ENCODE data around the gene KRTAP9-6. TPM values are rescaled to one million over a fixed set of nuclear protein-coding genes. Genes with fewer than 3 reads are reported as not detected.

KRTAP9-6 gene
- total and polyA plus RNA-seq, 4 donors, result 0.17 TPM; not detected in 3

DNA sequence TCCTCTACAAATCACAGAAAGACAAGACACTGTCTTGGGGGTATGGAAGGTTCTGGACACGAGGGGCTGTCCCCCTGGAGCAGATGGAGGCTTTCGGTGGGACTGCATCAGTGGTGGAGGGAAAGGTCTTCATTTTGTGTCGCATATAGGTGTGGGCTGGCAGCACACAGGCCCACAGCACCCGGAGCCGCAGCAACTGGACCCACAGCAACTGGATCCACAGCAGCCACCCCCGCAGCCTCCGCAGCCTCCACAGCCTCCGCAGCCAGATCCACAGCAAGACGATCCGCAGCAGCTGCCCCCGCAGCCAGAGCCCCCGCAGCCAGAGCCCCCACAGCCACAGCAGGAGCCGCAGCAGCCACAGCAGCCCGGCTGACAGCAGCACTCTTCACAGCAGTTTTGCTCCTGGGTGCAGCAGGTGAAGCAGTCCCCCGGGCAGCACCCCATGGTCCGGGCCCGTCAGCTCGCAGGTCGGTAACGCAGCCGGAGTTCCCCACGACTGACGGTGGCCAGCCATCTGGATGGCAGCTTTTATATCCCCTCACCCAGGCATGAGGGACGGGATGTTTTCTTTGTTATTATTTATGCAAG, 50.1 kb downstream of the KRTAP9-6 start, which contains the start of gene KRTAP17-1:
KRTAP17-1 (minus strand) TSS at position 507 of the 591 bp plus-strand sequence; CDS start at position 447, 60 bp downstream.
- no peaks in the 10 kb centered on the region for H3K36me3 ChIP-seq (ENCODE audit: control insufficient read depth, insufficient read depth, low read length)
- no peak within 1 kb of the TSS for H3K27ac ChIP-seq (ENCODE audit: low read depth, low read length)
- WGBS (ENCODE audit: insufficient coverage), result 83% methylated on average over 20 of the region's 24 CpGs
- peaks cover 6% of the 10 kb centered on the region for H3K4me1 ChIP-seq (ENCODE audit: control insufficient read depth, insufficient read depth, low read length)
- DNase-seq (ENCODE audit: low read depth in 4 of 6, low spot score in 6 of 6), result no peak
- peaks cover 4% of the 10 kb centered on the region for H3K9me3 ChIP-seq (ENCODE audit: control insufficient read depth, insufficient read depth, low read length)
- no peak within 1 kb of the TSS for H3K4me3 ChIP-seq (ENCODE audit: low read depth, low read length)
- no peaks in the 10 kb centered on the region for H3K27me3 ChIP-seq (ENCODE audit: control insufficient read depth, insufficient read depth, low read length)

Small RNA genes lying within 50 kb of the gene (small RNA-seq; reads per million reads assigned to genes)
- gene KRTAP9-10P (ENCODE audit: low replicate concordance), result not detected

Other genes with a start within 250 kb of the KRTAP9-6 start
Only the 30 nearest of the 40 such genes appear.
- gene KRTAP2-4, start 199.5 kb upstream of the KRTAP9-6 start, total RNA-seq, result not detected
- gene KRTAP2-4, start 199.5 kb upstream of the KRTAP9-6 start, polyA plus RNA-seq (ENCODE audit: insufficient read length in 2 of 2), result not detected
- not detected for gene KRTAP4-7, start 181.2 kb upstream of the KRTAP9-6 start, total RNA-seq
- not detected for gene KRTAP4-7, start 181.2 kb upstream of the KRTAP9-6 start, polyA plus RNA-seq (ENCODE audit: insufficient read length in 2 of 2)
- not detected for gene KRTAP4-8, start 167.2 kb upstream of the KRTAP9-6 start, total RNA-seq
- not detected for gene KRTAP4-8, start 167.2 kb upstream of the KRTAP9-6 start, polyA plus RNA-seq (ENCODE audit: insufficient read length in 2 of 2)
- gene KRTAP4-16, start 163.2 kb upstream of the KRTAP9-6 start, total RNA-seq, result not detected
- not detected for gene KRTAP4-16, start 163.2 kb upstream of the KRTAP9-6 start, polyA plus RNA-seq (ENCODE audit: insufficient read length in 2 of 2)
- not detected for gene KRTAP4-9, start 160.0 kb upstream of the KRTAP9-6 start, total RNA-seq
- not detected for gene KRTAP4-9, start 160.0 kb upstream of the KRTAP9-6 start, polyA plus RNA-seq (ENCODE audit: insufficient read length in 2 of 2)
- gene KRTAP4-11, start 147.0 kb upstream of the KRTAP9-6 start, total RNA-seq, result not detected
- gene KRTAP4-11, start 147.0 kb upstream of the KRTAP9-6 start, polyA plus RNA-seq (ENCODE audit: insufficient read length in 2 of 2), result not detected
- not detected for gene KRTAP4-12, start 141.2 kb upstream of the KRTAP9-6 start, total RNA-seq
- not detected for gene KRTAP4-12, start 141.2 kb upstream of the KRTAP9-6 start, polyA plus RNA-seq (ENCODE audit: insufficient read length in 2 of 2)
- not detected for gene KRTAP4-6, start 124.8 kb upstream of the KRTAP9-6 start, total RNA-seq
- gene KRTAP4-6, start 124.8 kb upstream of the KRTAP9-6 start, polyA plus RNA-seq (ENCODE audit: insufficient read length in 2 of 2), result not detected
- gene KRTAP4-5, start 115.6 kb upstream of the KRTAP9-6 start, total RNA-seq, result not detected
- gene KRTAP4-5, start 115.6 kb upstream of the KRTAP9-6 start, polyA plus RNA-seq (ENCODE audit: insufficient read length in 2 of 2), result not detected
- not detected for gene KRTAP4-4, start 104.6 kb upstream of the KRTAP9-6 start, total RNA-seq
- not detected for gene KRTAP4-4, start 104.6 kb upstream of the KRTAP9-6 start, polyA plus RNA-seq (ENCODE audit: insufficient read length in 2 of 2)
- not detected for gene KRTAP4-3, start 97.2 kb upstream of the KRTAP9-6 start, total RNA-seq
- not detected for gene KRTAP4-3, start 97.2 kb upstream of the KRTAP9-6 start, polyA plus RNA-seq (ENCODE audit: insufficient read length in 2 of 2)
- gene KRTAP4-2, start 87.2 kb upstream of the KRTAP9-6 start, total RNA-seq, result not detected
- not detected for gene KRTAP4-2, start 87.2 kb upstream of the KRTAP9-6 start, polyA plus RNA-seq (ENCODE audit: insufficient read length in 2 of 2)
- gene KRTAP4-1, start 80.5 kb upstream of the KRTAP9-6 start, total RNA-seq, result not detected
- gene KRTAP4-1, start 80.5 kb upstream of the KRTAP9-6 start, polyA plus RNA-seq (ENCODE audit: insufficient read length in 2 of 2), result not detected
- not detected for gene KRTAP9-1, start 75.5 kb upstream of the KRTAP9-6 start, total RNA-seq
- gene KRTAP9-1, start 75.5 kb upstream of the KRTAP9-6 start, polyA plus RNA-seq (ENCODE audit: insufficient read length in 2 of 2), result not detected
- gene KRTAP9-2, start 38.7 kb upstream of the KRTAP9-6 start, total RNA-seq, result not detected
- gene KRTAP9-2, start 38.7 kb upstream of the KRTAP9-6 start, polyA plus RNA-seq (ENCODE audit: insufficient read length in 2 of 2), result not detected
- not detected for gene KRTAP9-3, start 32.9 kb upstream of the KRTAP9-6 start, total RNA-seq
- not detected for gene KRTAP9-3, start 32.9 kb upstream of the KRTAP9-6 start, polyA plus RNA-seq (ENCODE audit: insufficient read length in 2 of 2)
- gene KRTAP9-8, start 27.4 kb upstream of the KRTAP9-6 start, total RNA-seq, result not detected
- not detected for gene KRTAP9-8, start 27.4 kb upstream of the KRTAP9-6 start, polyA plus RNA-seq (ENCODE audit: insufficient read length in 2 of 2)
- not detected for gene KRTAP9-4, start 15.7 kb upstream of the KRTAP9-6 start, total RNA-seq
- not detected for gene KRTAP9-4, start 15.7 kb upstream of the KRTAP9-6 start, polyA plus RNA-seq (ENCODE audit: insufficient read length in 2 of 2)
- not detected for gene KRTAP9-9, start 10.0 kb upstream of the KRTAP9-6 start, total RNA-seq
- gene KRTAP9-9, start 10.0 kb upstream of the KRTAP9-6 start, polyA plus RNA-seq (ENCODE audit: insufficient read length in 2 of 2), result not detected
- not detected for gene KRTAP9-7, start 10.3 kb downstream of the KRTAP9-6 start, total RNA-seq
- not detected for gene KRTAP9-7, start 10.3 kb downstream of the KRTAP9-6 start, polyA plus RNA-seq (ENCODE audit: insufficient read length in 2 of 2)
- not detected for gene KRTAP29-1, start 37.5 kb downstream of the KRTAP9-6 start, total RNA-seq
- gene KRTAP29-1, start 37.5 kb downstream of the KRTAP9-6 start, polyA plus RNA-seq (ENCODE audit: insufficient read length in 2 of 2), result not detected
- not detected for gene KRTAP16-1, start 43.9 kb downstream of the KRTAP9-6 start, total RNA-seq
- not detected for gene KRTAP16-1, start 43.9 kb downstream of the KRTAP9-6 start, polyA plus RNA-seq (ENCODE audit: insufficient read length in 2 of 2)
- gene KRTAP17-1, start 50.3 kb downstream of the KRTAP9-6 start, total RNA-seq, result not detected
- gene KRTAP17-1, start 50.3 kb downstream of the KRTAP9-6 start, polyA plus RNA-seq (ENCODE audit: insufficient read length in 2 of 2), result not detected
- gene KRT33A, start 85.5 kb downstream of the KRTAP9-6 start, total RNA-seq, result not detected
- not detected for gene KRT33A, start 85.5 kb downstream of the KRTAP9-6 start, polyA plus RNA-seq (ENCODE audit: insufficient read length in 2 of 2)
- under 1 TPM in 1 of 2 donors, not detected in 1; 0.20 TPM for gene KRT33B, start 104.4 kb downstream of the KRTAP9-6 start, total RNA-seq
- gene KRT33B, start 104.4 kb downstream of the KRTAP9-6 start, polyA plus RNA-seq (ENCODE audit: insufficient read length in 2 of 2), result under 1 TPM in 1 of 2 donors, not detected in 1; 0.44 TPM
- gene KRT34, start 116.9 kb downstream of the KRTAP9-6 start, total RNA-seq, result not detected
- not detected for gene KRT34, start 116.9 kb downstream of the KRTAP9-6 start, polyA plus RNA-seq (ENCODE audit: insufficient read length in 2 of 2)
- gene KRT31, start 132.2 kb downstream of the KRTAP9-6 start, total RNA-seq, result under 1 TPM in 1 of 2 donors, not detected in 1; 0.11 TPM
- under 1 TPM in 1 of 2 donors, not detected in 1; 0.15 TPM for gene KRT31, start 132.2 kb downstream of the KRTAP9-6 start, polyA plus RNA-seq (ENCODE audit: insufficient read length in 2 of 2)
- gene KRT37, start 159.2 kb downstream of the KRTAP9-6 start, total RNA-seq, result not detected
- not detected for gene KRT37, start 159.2 kb downstream of the KRTAP9-6 start, polyA plus RNA-seq (ENCODE audit: insufficient read length in 2 of 2)
- gene KRT38, start 175.6 kb downstream of the KRTAP9-6 start, total RNA-seq, result not detected
- not detected for gene KRT38, start 175.6 kb downstream of the KRTAP9-6 start, polyA plus RNA-seq (ENCODE audit: insufficient read length in 2 of 2)
- not detected for gene KRT32, start 202.0 kb downstream of the KRTAP9-6 start, total RNA-seq
- not detected for gene KRT32, start 202.0 kb downstream of the KRTAP9-6 start, polyA plus RNA-seq (ENCODE audit: insufficient read length in 2 of 2)

All from spinal cord (tissue), 10 donors.